Measurements from ENCODE around the gene PLEKHM3. TPM values are rescaled to one million over a fixed set of nuclear protein-coding genes. Genes with fewer than 3 reads are reported as not detected.

Gene PLEKHM3
- total and polyA plus RNA-seq, 2 donors (not counting 3 experiments of a cell fraction or from before 2014, with no cell fraction given) = 3.1 to 9.1 TPM

GRCh38 chr2:207813942-207814341, 211.4 kb downstream of the PLEKHM3 start:
- no peaks in the 10 kb centered on the region for H3K9me3 ChIP-seq (replicated peaks; ENCODE audit: control insufficient read depth, insufficient read depth, low read length)
- no peaks in the 10 kb centered on the region for H4K20me1 ChIP-seq (replicated peaks; ENCODE audit: control insufficient read depth, extremely low read depth, insufficient read depth, low read length)
- no peaks in the 10 kb centered on the region for H3K9me1 ChIP-seq (replicated peaks; ENCODE audit: control insufficient read depth, extremely low read depth, insufficient read depth, low read length)
- no peaks in the 10 kb centered on the region for H3K79me2 ChIP-seq (ENCODE audit: control insufficient read depth, insufficient read depth, low read length)
- no peak overlapping the region for H3K27ac ChIP-seq (ENCODE audit: insufficient read depth, low read depth, low read length)
- peaks cover 12% of the 10 kb centered on the region for H3K4me1 ChIP-seq (ENCODE audit: control insufficient read depth, extremely low read depth, insufficient read depth, low read length)
- no peak overlapping the region for H2AFZ ChIP-seq (ENCODE audit: low read depth, low read length)
- FAIRE-seq = no peak
- CTCF ChIA-PET = interaction anchor here (0.9 to 1.7 kb wide), 3 partner anchors 34 to 44 kb away, joined by 3 to 7 read pairs (median 6); partner anchors contain the start of gene FZD5
- H3K36me3 ChIP-seq (ENCODE audit: control insufficient read depth in 2 of 2, extremely low read depth in 1 of 2, insufficient read depth in 2 of 2, low read length in 2 of 2) = no peaks in the 10 kb centered on the region
- dilution Hi-C loops (cut with MboI; ENCODE audit: extremely low pct_ligation_motif_present, low sequenced_read_pairs) = no loop called here
- no peak overlapping the region for H3K9ac ChIP-seq (replicated peaks; ENCODE audit: extremely low read depth, insufficient read depth, low read length)
- TF ChIP-seq GATA2 (IDR thresholded peaks at IDR 0.05; ENCODE audit: insufficient read depth, insufficient read length, low read depth, low read length) (no peak), EZH2 (IDR thresholded peaks at IDR 0.05; ENCODE audit: borderline replicate concordance, low read depth, low read length, severe bottlenecking) (no peak), POLR2A (IDR thresholded peaks at IDR 0.05; ENCODE audit: low read depth, low read length) (no peak), MAX (IDR thresholded peaks at IDR 0.05; ENCODE audit: insufficient read depth, insufficient read length) (no peak), JUN (IDR thresholded peaks at IDR 0.05; ENCODE audit: borderline replicate concordance, insufficient read depth, insufficient read length, low read depth) (no peak), POLR2AphosphoS5 (IDR thresholded peaks at IDR 0.05; ENCODE audit: insufficient read depth, low read depth, low read length) (no peak), MYC (IDR thresholded peaks at IDR 0.05; ENCODE audit: low read depth, low read length) (no peak), CTCF (IDR thresholded peaks at IDR 0.05; ENCODE audit: extremely low read depth in 1 of 2, insufficient read depth in 1 of 2, low read depth in 1 of 2, low read length in 2 of 2) (no peak)
- H3K27me3 ChIP-seq (ENCODE audit: control insufficient read depth in 2 of 2, insufficient read depth in 2 of 2, low read length in 2 of 2) = no peaks in the 10 kb centered on the region
- POLR2A ChIA-PET = interaction anchor here (0.7 kb wide), 1 partner anchor 105 kb away, joined by 6 read pairs; no protein-coding TSS in a partner anchor
- no peak overlapping the region for H3K4me2 ChIP-seq (ENCODE audit: insufficient read depth, low read length)
- H3K4me3 ChIP-seq (replicated peaks in 1 of 3; ENCODE audit: insufficient read depth in 1 of 3, low read depth in 1 of 3, low read length in 3 of 3) = no peak overlapping the region
- no peak for DNase-seq (ENCODE audit: low read depth, low spot score)
- intact Hi-C loops (cut with micrococcal nuclease) = no loop called here
- no TSS peak for BruUV-seq (replicated peaks)
